Tibial nerve (tissue), 3 donors: Measurements from ENCODE around the gene MTUS2.

Experiments used
- CTCF ChIP-seq, 5 experiments: fragments of 200-600 bp in 3 of 5; fragments of 450-650 bp in 2 of 5; sonication (generic) in 3 of 5; IDR thresholded peaks; one replicate each; pipeline ENCODE4 v1.5.1; 2016 to 2019; ENCODE audit warnings: antibody characterized with exemption in 5 of 5, mild to moderate bottlenecking in 3 of 5, moderate library complexity in 2 of 5
- POLR2A ChIP-seq, 2 donors: fragments of 450-650 bp; IDR thresholded peaks; one replicate each; pipeline ENCODE4 v1.6.1; 2017; ENCODE audit warnings: antibody characterized with exemption in 2 of 2, mild to moderate bottlenecking in 2 of 2, moderate library complexity in 2 of 2

- no peak for TF ChIP-seq CTCF (IDR thresholded peaks at IDR 0.05)
- no peak for TF ChIP-seq POLR2A (IDR thresholded peaks at IDR 0.05)
Measured at GRCh38 chr13:29548722-29549121, 728.6 kb downstream of the MTUS2 start.
